IPS-20b (cell line): ENCODE data around the gene NKAIN4.

ENCODE experiments used
- H3K27ac ChIP-seq: one replicate; pipeline ENCODE4 v1.5.1; 2013; ENCODE audit warnings: low read length
- H3K27me3 ChIP-seq: 2 replicates; pipeline ENCODE4 v1.6.1; 2013; ENCODE audit warnings: mild to moderate bottlenecking, low read length, inconsistent platforms; ENCODE audit not compliant: insufficient read depth
- H3K36me3 ChIP-seq: 2 replicates; pipeline ENCODE4 v1.6.1; 2013; ENCODE audit warnings: low read depth, mild to moderate bottlenecking, inconsistent platforms, low read length, moderate library complexity; ENCODE audit not compliant: insufficient read depth
- H3K4me1 ChIP-seq: 2 replicates; pipeline ENCODE4 v1.6.1; 2013; ENCODE audit warnings: mild to moderate bottlenecking, control low read depth, inconsistent platforms, low read length, moderate library complexity; ENCODE audit not compliant: insufficient read depth
- H3K4me3 ChIP-seq: 2 replicates; pipeline ENCODE4 v1.5.1; 2013; ENCODE audit warnings: mild to moderate bottlenecking, low read length, inconsistent platforms
- H3K9ac ChIP-seq: 2 replicates; pipeline ENCODE4 v1.6.1; 2013; ENCODE audit warnings: low read depth, mild to moderate bottlenecking, inconsistent platforms, low read length, moderate library complexity
- H3K9me3 ChIP-seq: 2 replicates; pipeline ENCODE4 v1.6.1; 2013; ENCODE audit warnings: mild to moderate bottlenecking, low read depth, low read length, inconsistent platforms; ENCODE audit not compliant: insufficient read depth

The NKAIN4 gene

GRCh38 chr20:63269724-63270123, 15.5 kb upstream of the NKAIN4 start:
- no peak overlapping the region for H3K9ac ChIP-seq
- H3K27ac ChIP-seq = no peak overlapping the region
- H3K9me3 ChIP-seq = no peaks in the 10 kb centered on the region
- peaks cover 7% of the 10 kb centered on the region for H3K4me1 ChIP-seq
- H3K27me3 ChIP-seq = no peaks in the 10 kb centered on the region
- H3K4me3 ChIP-seq = no peak overlapping the region
- no peaks in the 10 kb centered on the region for H3K36me3 ChIP-seq

- Histone ChIP-seq H3K9me3 (no peaks in the 10 kb centered on the region), H3K36me3 (no peaks in the 10 kb centered on the region), H3K27me3 (no peaks in the 10 kb centered on the region), H3K27ac (no peak overlapping the region), H3K4me3 (no peak overlapping the region), H3K4me1 (peaks cover 5% of the 10 kb centered on the region), H3K9ac (no peak overlapping the region)
These were observed 14.6 kb upstream of the NKAIN4 start for GRCh38 chr20:63268671-63269439.

DNA sequence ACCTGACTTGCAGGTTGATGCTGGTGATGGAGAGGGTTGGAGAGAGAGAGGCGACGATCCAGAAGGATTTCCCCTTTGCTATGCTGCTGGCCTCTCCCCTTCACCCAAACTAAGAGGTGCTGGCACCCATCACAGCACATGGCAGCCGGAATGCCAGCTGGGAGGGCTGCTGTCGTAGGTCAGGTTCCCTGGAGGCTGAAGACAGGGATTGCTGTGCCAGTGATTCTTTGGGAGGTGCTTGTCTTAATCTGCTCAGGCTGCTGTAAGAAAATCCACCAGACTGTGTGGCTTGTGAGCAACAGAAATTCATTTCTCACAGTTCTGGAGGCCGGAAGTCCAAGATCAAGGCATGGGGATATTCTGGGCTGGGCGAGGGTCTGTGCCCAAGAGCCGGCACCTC, 14.0 kb upstream of the NKAIN4 start:
- H3K9ac ChIP-seq = no peak overlapping the region
- no peak overlapping the region for H3K27ac ChIP-seq
- H3K36me3 ChIP-seq = no peaks in the 10 kb centered on the region
- no peaks in the 10 kb centered on the region for H3K9me3 ChIP-seq
- H3K27me3 ChIP-seq = no peaks in the 10 kb centered on the region
- H3K4me3 ChIP-seq = no peak overlapping the region
- H3K4me1 ChIP-seq = no peaks in the 10 kb centered on the region

DNA sequence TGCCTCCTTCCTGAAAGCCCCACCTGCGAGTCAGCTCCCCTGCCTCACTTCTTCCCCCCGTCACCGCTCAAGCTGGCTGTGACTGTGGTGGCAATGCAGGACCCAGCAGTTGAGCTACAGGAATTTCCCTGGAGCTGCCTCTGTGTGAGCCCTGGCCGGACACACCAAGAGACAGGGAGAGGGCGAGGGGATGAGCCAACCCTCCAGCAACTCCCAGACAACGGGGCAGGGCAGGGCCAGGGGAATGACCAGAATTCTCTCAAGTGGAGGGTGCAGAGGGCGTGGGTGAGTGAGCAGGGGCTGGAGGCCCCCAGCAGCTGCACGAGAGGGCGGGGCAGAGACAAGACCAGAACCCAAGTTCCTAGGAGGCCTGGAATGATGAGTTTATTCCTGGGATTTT, 13.4 kb upstream of the NKAIN4 start:
- H3K27ac ChIP-seq = no peak overlapping the region
- no peak overlapping the region for H3K9ac ChIP-seq
- H3K4me3 ChIP-seq = no peak overlapping the region
- no peaks in the 10 kb centered on the region for H3K4me1 ChIP-seq
- no peaks in the 10 kb centered on the region for H3K27me3 ChIP-seq
- H3K9me3 ChIP-seq = no peaks in the 10 kb centered on the region
- no peaks in the 10 kb centered on the region for H3K36me3 ChIP-seq

- Histone ChIP-seq H3K4me3 (no peak overlapping the region), H3K36me3 (no peaks in the 10 kb centered on the region), H3K27me3 (no peaks in the 10 kb centered on the region), H3K27ac (no peak overlapping the region), H3K9ac (no peak overlapping the region), H3K4me1 (no peaks in the 10 kb centered on the region), H3K9me3 (no peaks in the 10 kb centered on the region)
These were observed 11.7 kb upstream of the NKAIN4 start for GRCh38 chr20:63265891-63266515.

- Histone ChIP-seq H3K9me3 (no peaks in the 10 kb centered on the region), H3K4me1 (no peaks in the 10 kb centered on the region), H3K27me3 (no peaks in the 10 kb centered on the region), H3K9ac (no peak overlapping the region), H3K27ac (no peak overlapping the region), H3K36me3 (no peaks in the 10 kb centered on the region), H3K4me3 (no peak overlapping the region)
These were observed 10.3 kb upstream of the NKAIN4 start for GRCh38 chr20:63264519-63264918.

- H3K27me3 ChIP-seq = no peaks in the 10 kb centered on the region
- H3K9ac ChIP-seq = no peak overlapping the region
- H3K36me3 ChIP-seq = no peaks in the 10 kb centered on the region
- H3K9me3 ChIP-seq = no peaks in the 10 kb centered on the region
- H3K4me3 ChIP-seq = no peak overlapping the region
- no peak overlapping the region for H3K27ac ChIP-seq
- H3K4me1 ChIP-seq = no peaks in the 10 kb centered on the region
These were observed 9.7 kb upstream of the NKAIN4 start for GRCh38 chr20:63264000-63264399.

- H3K4me1 ChIP-seq = no peaks in the 10 kb centered on the region
- H3K27me3 ChIP-seq = no peaks in the 10 kb centered on the region
These were observed 8.6 kb upstream of the NKAIN4 start for GRCh38 chr20:63262836-63263235.

DNA sequence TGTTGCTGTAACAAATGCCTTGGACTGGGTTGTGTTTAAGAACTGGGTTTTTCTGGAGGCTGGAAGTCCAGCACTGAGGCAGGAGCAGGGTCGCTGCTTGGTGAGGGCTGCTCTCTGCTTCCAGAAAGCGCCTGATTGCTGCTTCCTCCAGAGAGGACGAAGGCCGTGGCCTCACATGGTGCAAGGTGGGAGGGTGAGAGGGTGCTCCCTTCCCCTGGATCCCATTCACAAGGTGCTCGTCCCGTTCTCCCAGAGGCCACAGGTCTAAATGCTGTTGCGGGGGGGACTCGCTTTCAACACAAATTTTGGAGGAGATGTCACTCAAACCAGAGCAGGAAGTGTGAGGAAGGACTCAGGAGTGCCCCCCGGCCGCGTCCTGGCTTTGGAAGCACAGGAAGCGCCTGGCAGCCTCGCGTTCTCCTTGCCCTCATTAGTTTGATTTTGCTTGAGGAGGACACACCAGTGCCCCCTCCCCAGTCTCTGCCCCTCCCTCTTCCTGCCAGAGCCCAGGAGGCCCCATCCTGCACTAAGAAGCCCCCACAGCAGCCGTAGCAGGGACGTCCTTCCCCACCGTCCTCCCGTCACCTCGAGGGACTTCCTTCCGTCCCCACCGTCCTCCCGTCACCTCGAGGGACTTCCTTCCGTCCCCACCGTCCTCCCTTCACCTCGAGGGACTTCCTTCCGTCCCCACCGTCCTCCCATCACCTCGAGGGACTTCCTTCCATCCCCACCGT, 7.7 kb upstream of the NKAIN4 start:
- no peaks in the 10 kb centered on the region for H3K4me1 ChIP-seq

More at GRCh38 chr20:63262836-63263235, 8.6 kb upstream of the NKAIN4 start:
- Histone ChIP-seq H3K36me3 (no peaks in the 10 kb centered on the region), H3K4me3 (no peak overlapping the region), H3K9ac (no peak overlapping the region), H3K9me3 (no peaks in the 10 kb centered on the region), H3K27ac (no peak overlapping the region)

GRCh38 chr20:63261060-63261794, 7.0 kb upstream of the NKAIN4 start:
- no peak overlapping the region for H3K4me3 ChIP-seq
- no peaks in the 10 kb centered on the region for H3K4me1 ChIP-seq
- no peaks in the 10 kb centered on the region for H3K9me3 ChIP-seq
- H3K27me3 ChIP-seq = peaks cover 7% of the 10 kb centered on the region
- H3K9ac ChIP-seq = no peak overlapping the region
- no peak overlapping the region for H3K27ac ChIP-seq
- H3K36me3 ChIP-seq = no peaks in the 10 kb centered on the region

More for the DNA sequence above, 7.7 kb upstream of the NKAIN4 start:
- H3K9me3 ChIP-seq = no peaks in the 10 kb centered on the region
- H3K9ac ChIP-seq = no peak overlapping the region
- H3K27me3 ChIP-seq = 0 out of 2 replicates have a peak, but pooled peaks cover under 1% of the 10 kb centered on the region
- no peaks in the 10 kb centered on the region for H3K36me3 ChIP-seq
- H3K4me3 ChIP-seq = no peak overlapping the region
- H3K27ac ChIP-seq = no peak overlapping the region

DNA sequence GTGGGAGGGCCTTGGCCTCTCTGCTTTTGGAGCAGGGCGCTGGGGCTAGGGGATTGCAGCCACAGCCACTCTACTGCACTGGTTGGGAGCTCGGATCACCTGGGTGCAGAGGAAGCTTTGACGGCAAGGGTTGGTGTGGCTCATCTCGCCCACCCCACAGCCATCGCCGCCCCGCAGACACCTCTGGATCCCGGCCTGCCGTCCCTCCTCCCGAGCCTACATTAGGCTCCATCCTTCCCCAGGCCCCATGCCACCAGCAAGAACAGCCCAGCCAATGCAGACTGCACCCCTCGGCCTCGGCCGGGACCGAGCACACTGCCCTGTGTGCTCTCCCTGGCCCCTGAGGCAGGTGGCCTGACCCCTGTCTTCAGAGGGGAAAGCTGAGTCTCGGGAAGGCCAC, 6.3 kb upstream of the NKAIN4 start:
- no peak overlapping the region for H3K4me3 ChIP-seq
- no peak overlapping the region for H3K9ac ChIP-seq
- no peaks in the 10 kb centered on the region for H3K9me3 ChIP-seq
- H3K4me1 ChIP-seq = 0 out of 2 replicates have a peak, but pooled peaks cover 1% of the 10 kb centered on the region
- no peaks in the 10 kb centered on the region for H3K36me3 ChIP-seq
- no peak overlapping the region for H3K27ac ChIP-seq
- peaks cover 14% of the 10 kb centered on the region for H3K27me3 ChIP-seq
